ENCODE data around the gene ARX. TPM values are rescaled to one million over a fixed set of nuclear protein-coding genes. Genes with fewer than 3 reads are reported as not detected.
A peak's percentile ranks its signal among the peaks of the same experiment; 100 is the strongest.

Gene ARX
- total RNA-seq, 2 experiments from 2014 or later: not detected

DNA sequence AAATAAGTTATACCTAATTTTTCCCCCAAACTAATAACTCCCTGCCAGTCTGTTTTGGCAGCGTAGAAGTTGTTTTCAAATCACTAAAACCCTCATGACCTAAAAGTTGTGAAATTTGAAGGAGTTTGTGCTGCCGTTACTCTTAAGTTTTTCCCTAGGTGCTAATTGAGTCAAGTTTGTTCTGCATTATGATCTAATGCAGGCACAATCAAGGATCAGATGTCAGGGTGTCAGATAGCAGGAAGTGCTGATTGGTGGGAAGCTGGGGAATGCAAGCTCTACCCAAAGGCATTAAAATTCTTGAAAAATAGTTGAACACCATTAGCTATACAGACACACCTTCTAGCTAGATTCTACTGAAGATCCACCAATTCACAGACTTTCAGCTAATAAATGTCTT is 51.9 kb downstream of the ARX start:
- H3K4me3 Mint-ChIP-seq: no peak overlapping the region

DNA sequence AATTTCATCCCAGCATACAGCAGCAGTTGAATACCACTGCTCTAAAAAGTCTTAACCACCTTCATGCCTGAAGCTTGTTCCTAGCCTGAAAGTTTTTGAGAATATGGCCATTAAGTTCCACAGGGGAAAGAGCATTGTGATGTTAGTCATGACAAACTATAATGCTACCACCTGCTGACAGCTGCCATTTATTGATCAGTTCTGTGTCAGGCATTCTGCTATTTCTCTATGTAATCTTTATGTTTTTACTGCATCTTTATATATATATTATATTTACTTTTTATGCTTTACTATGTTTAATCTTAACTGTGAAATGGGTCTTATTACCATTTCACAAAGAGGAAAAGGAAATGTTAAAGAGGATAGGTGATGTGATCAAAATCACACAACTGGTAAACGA is 54.0 kb downstream of the ARX start:
- no peak for ATAC-seq
- ChIA-PET POLR2A (no interaction called here), CTCF (no interaction called here)
- TF ChIP-seq CTCF (IDR thresholded peaks at IDR 0.05): no peak
- H3K4me1 Mint-ChIP-seq (ENCODE audit: low read depth): no peaks in the 10 kb centered on the region
- no peak overlapping the region for H3K27ac Mint-ChIP-seq
- no peaks in the 10 kb centered on the region for H3K27me3 Mint-ChIP-seq
- H3K4me3 Mint-ChIP-seq: no peak overlapping the region
- peaks cover 3% of the 10 kb centered on the region for H3K36me3 Mint-ChIP-seq (ENCODE audit: low read depth)
- DNase-seq: no peak
- H3K9me3 Mint-ChIP-seq: no peaks in the 10 kb centered on the region
- intact Hi-C loops (cut with micrococcal nuclease): no loop called here

More for the DNA sequence above, 51.9 kb downstream of the ARX start:
- ATAC-seq: no peak
- ChIA-PET CTCF (no interaction called here), POLR2A (no interaction called here)
- Mint-ChIP-seq H3K27ac (no peak overlapping the region), H3K27me3 (no peaks in the 10 kb centered on the region), H3K4me1 (ENCODE audit: low read depth) (no peaks in the 10 kb centered on the region), H3K36me3 (ENCODE audit: low read depth) (peaks cover 5% of the 10 kb centered on the region), H3K9me3 (no peaks in the 10 kb centered on the region)
- intact Hi-C loops (cut with micrococcal nuclease): no loop called here
- TF ChIP-seq CTCF (IDR thresholded peaks at IDR 0.05): no peak
- DNase-seq: no peak

DNA sequence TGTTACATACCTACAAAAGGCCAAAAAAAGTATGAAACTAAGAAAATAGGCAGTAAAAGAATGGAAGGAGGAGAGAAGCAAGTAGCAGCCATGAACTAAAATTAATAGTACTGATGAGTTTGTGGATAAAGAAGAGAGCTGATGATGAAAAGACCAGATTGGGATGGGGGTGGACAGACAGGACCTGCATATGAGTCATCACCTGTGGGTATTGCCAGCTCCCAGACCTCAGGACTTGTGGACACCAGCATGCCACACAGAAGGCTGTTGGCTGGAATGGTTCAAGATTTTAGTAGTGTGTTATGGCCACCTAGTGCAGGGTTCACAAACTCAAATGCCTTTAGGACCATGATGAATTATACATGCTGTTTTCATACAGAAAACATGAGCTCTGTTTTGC is 58.9 kb downstream of the ARX start:
- intact Hi-C loops (cut with micrococcal nuclease): no loop called here

GRCh38 chrX:24955372-24955930 is 60.3 kb downstream of the ARX start:
- intact Hi-C loops (cut with micrococcal nuclease): no loop called here
- POLR2A ChIA-PET: no interaction called here
- H3K27ac Mint-ChIP-seq: no peak overlapping the region
- no peaks in the 10 kb centered on the region for H3K9me3 Mint-ChIP-seq
- no peaks in the 10 kb centered on the region for H3K27me3 Mint-ChIP-seq
- TF ChIP-seq CTCF (IDR thresholded peaks at IDR 0.05): no peak
- H3K4me1 Mint-ChIP-seq (ENCODE audit: low read depth): peaks cover 3% of the 10 kb centered on the region
- DNase-seq (no peak), ATAC-seq (peak; percentile 24)
- H3K36me3 Mint-ChIP-seq (ENCODE audit: low read depth): peaks cover 6% of the 10 kb centered on the region
- CTCF ChIA-PET: no interaction called here
- H3K4me3 Mint-ChIP-seq: no peak overlapping the region

More for the DNA sequence above, 58.9 kb downstream of the ARX start:
- Mint-ChIP-seq H3K4me1 (ENCODE audit: low read depth) (peaks cover 3% of the 10 kb centered on the region), H3K9me3 (no peaks in the 10 kb centered on the region), H3K4me3 (no peak overlapping the region), H3K36me3 (ENCODE audit: low read depth) (peaks cover 2% of the 10 kb centered on the region), H3K27me3 (no peaks in the 10 kb centered on the region), H3K27ac (no peak overlapping the region)
- DNase-seq: no peak
- no peak for TF ChIP-seq CTCF (IDR thresholded peaks at IDR 0.05)
- no peak for ATAC-seq
- POLR2A ChIA-PET: no interaction called here
- CTCF ChIA-PET: no interaction called here

- Mint-ChIP-seq H3K4me1 (ENCODE audit: low read depth) (peaks cover 3% of the 10 kb centered on the region), H3K9me3 (no peaks in the 10 kb centered on the region), H3K27ac (no peak overlapping the region), H3K36me3 (ENCODE audit: low read depth) (peaks cover 6% of the 10 kb centered on the region), H3K27me3 (no peaks in the 10 kb centered on the region), H3K4me3 (no peak overlapping the region)
- CTCF ChIA-PET: no interaction called here
- ATAC-seq: no peak
- POLR2A ChIA-PET: no interaction called here
- TF ChIP-seq CTCF (IDR thresholded peaks at IDR 0.05): no peak
- DNase-seq: no peak
- intact Hi-C loops (cut with micrococcal nuclease): no loop called here
These were observed 61.0 kb downstream of the ARX start for GRCh38 chrX:24954732-24955131.

Data from activated CD8-positive, alpha-beta T cell treated with anti-CD3 and anti-CD28 coated beads for 36 hours (primary cell).